Skeletal muscle tissue (tissue), 4 donors: Measurements from ENCODE around the gene ALDH1L1. TPM values are rescaled to one million over a fixed set of nuclear protein-coding genes. Genes with fewer than 3 reads are reported as not detected.
"Not testable (repeated sequence)": the region's sequence is repeated elsewhere in the genome, so short reads cannot be mapped to it uniquely, and the experiment has no call there.

Experiments
- H3K27ac ChIP-seq: one replicate; pipeline ENCODE4 v1.7.0; 2013; ENCODE audit warnings: mild to moderate bottlenecking, low read depth, low read length, inconsistent platforms
- H3K27me3 ChIP-seq, 3 donors: one replicate each; pipeline ENCODE4 v1.7.0; 2013; ENCODE audit warnings: low read length in 3 of 3; ENCODE audit not compliant: control insufficient read depth in 3 of 3, insufficient read depth in 3 of 3
- H3K36me3 ChIP-seq, 3 donors: one replicate each; pipeline ENCODE4 v1.7.0; 2013; ENCODE audit warnings: low read length in 3 of 3; ENCODE audit not compliant: control insufficient read depth in 3 of 3, insufficient read depth in 3 of 3
- H3K4me1 ChIP-seq, 3 donors: one replicate each; pipeline ENCODE4 v1.7.0; 2013; ENCODE audit warnings: low read length in 3 of 3, mild to moderate bottlenecking in 3 of 3; ENCODE audit not compliant: control insufficient read depth in 3 of 3, insufficient read depth in 3 of 3
- H3K4me3 ChIP-seq, 3 donors: one replicate each; pipeline ENCODE4 v1.7.0; 2013; ENCODE audit warnings: low read length in 3 of 3
- H3K9ac ChIP-seq, 3 donors: one replicate each; pipeline ENCODE4 v1.7.0; 2013; ENCODE audit warnings: low read length in 3 of 3, mild to moderate bottlenecking in 3 of 3, moderate library complexity in 2 of 3, low read depth in 1 of 3
- H3K9me3 ChIP-seq, 3 donors: one replicate each; pipeline ENCODE4 v1.7.0; 2013; ENCODE audit warnings: low read length in 3 of 3; ENCODE audit not compliant: control insufficient read depth in 3 of 3
- total RNA-seq: library from RNA; depleted of rRNA; stranded (reverse); fragments of >200 nt; gene quantifications from one replicate; pipeline ENCODE4 v1.2.3, GENCODE V29; 2014
- donor health status: Osteomylitis.

The ALDH1L1 gene
- total RNA-seq, 1 donor from 2014 or later: 2.6 TPM

DNA sequence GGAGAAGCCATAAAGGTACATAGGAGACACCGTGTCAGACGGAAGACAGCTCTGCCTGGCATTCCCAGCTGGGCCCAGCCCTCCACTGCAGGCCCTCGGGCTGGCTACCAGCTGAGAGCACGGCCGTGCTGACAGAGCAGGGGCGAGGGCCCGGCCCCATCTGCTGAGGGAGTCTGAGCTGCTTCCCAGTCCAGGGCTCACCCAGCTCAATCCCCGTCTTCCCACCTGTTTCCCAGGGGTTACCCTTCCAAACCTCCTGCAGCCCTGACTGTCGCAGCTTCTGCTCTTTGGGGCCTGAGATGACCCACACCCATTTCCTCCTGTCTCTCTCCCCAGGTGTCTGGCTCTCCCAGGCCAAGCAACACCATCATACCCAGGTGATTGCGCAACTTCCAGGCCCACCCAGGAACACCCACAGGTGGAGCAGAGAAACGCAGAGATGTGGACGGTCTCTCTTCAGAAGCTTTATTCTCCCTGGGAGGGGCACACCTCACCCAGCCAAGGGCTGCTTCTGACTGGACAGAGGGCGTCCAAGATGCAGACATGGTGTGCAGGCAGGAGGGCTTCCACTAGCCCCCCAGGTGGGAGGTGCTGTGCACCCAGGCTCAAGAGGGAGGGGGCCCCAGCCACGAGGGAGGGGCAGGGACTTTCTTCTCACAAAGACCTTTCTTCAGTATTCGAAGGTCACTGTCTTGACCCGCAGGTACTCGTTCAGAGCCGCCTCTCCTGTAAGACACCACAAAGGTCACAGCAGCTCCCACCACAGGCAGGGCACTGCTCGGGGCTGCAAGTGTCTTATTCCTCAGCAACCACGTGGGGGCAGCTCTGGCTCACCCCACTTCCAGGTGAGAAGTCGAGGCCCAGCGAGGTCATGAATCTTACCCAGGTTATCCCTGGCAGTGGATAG, 77.0 kb downstream of the ALDH1L1 start:
- Histone ChIP-seq H3K27me3 (no peaks in the 10 kb centered on the region), H3K9me3 (no peaks in the 10 kb centered on the region), H3K36me3 (peaks cover 3 to 14% (median 12%) of the 10 kb centered on the region in 3 donors), H3K4me1 (peaks cover 66 to 76% (median 74%) of the 10 kb centered on the region in 3 donors), H3K9ac (peak overlapping the region; percentile 45 to 80 (median 68)), H3K27ac (peak overlapping the region; percentile 87), H3K4me3 (peak overlapping the region in 1 of 3 donors; percentile 20)

GRCh38 chr3:126102530-126102951, 77.8 kb downstream of the ALDH1L1 start:
- H3K9ac ChIP-seq: peak overlapping the region; percentile 45 to 80 (median 68)
- peaks cover 2 to 10% (median 10%) of the 10 kb centered on the region in 3 donors for H3K36me3 ChIP-seq
- H3K27me3 ChIP-seq: no peaks in the 10 kb centered on the region
- peaks cover 71 to 83% (median 79%) of the 10 kb centered on the region in 3 donors for H3K4me1 ChIP-seq
- H3K9me3 ChIP-seq: no peaks in the 10 kb centered on the region
- peak overlapping the region; percentile 87 for H3K27ac ChIP-seq
- peak overlapping the region in 1 of 3 donors; percentile 42 for H3K4me3 ChIP-seq

GRCh38 chr3:126102011-126102410, 78.4 kb downstream of the ALDH1L1 start:
- Histone ChIP-seq H3K27ac (peak overlapping the region; percentile 87), H3K9me3 (no peaks in the 10 kb centered on the region), H3K4me1 (peaks cover 71 to 83% (median 79%) of the 10 kb centered on the region in 3 donors), H3K36me3 (peaks cover 2 to 8% (median 4%) of the 10 kb centered on the region in 3 donors), H3K4me3 (peak overlapping the region in 2 of 3 donors; percentile 6 to 42), H3K9ac (peak overlapping the region in 2 of 3 donors; percentile 45 to 80), H3K27me3 (no peaks in the 10 kb centered on the region)

GRCh38 chr3:126101521-126101982, 78.8 kb downstream of the ALDH1L1 start:
- Histone ChIP-seq H3K36me3 (peaks cover 2 to 6% (median 3%) of the 10 kb centered on the region in 3 donors), H3K27ac (peak overlapping the region; percentile 87), H3K9ac (peak overlapping the region in 2 of 3 donors; percentile 50 to 80), H3K9me3 (no peaks in the 10 kb centered on the region), H3K4me3 (peak overlapping the region in 2 of 3 donors; percentile 29 to 57), H3K4me1 (peaks cover 71 to 83% (median 79%) of the 10 kb centered on the region in 3 donors), H3K27me3 (no peaks in the 10 kb centered on the region)

DNA sequence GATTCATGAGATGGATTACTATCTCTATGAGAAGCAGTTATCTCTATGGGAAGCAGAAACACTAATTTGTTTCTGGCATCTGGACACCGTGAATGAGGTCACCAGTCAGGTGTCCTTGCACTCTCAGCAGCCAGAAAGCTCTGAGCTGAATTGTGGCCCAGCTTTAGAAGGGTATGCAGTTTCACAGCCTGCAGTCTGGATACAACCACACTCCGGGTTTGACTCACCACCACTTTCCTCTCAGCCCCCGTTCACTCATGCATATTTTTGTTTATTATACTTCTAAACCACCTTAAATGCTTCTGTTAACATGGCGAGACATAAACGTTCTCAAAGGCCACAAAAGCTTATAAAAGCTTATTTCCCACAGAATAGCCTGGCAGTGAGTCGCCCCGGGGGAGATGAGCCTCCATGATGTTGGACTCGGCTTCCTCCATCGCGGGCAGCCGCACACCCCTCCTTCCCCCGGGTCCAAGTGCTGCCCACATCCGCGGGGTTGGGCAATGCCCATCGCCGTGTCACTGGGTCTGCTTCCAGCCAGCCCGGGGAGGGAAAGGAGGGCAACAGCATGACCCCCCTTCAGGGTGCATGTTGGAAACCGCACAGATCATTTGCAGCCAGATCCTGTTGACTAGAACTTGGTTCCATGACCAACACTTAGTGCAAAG, 79.6 kb downstream of the ALDH1L1 start:
- Histone ChIP-seq H3K36me3 (peaks cover 2 to 6% (median 3%) of the 10 kb centered on the region in 3 donors), H3K4me1 (peaks cover 71 to 83% (median 73%) of the 10 kb centered on the region in 3 donors), H3K27me3 (no peaks in the 10 kb centered on the region), H3K9me3 (no peaks in the 10 kb centered on the region), H3K27ac (peak overlapping the region; percentile 87), H3K4me3 (peak overlapping the region; percentile 17 to 57 (median 42)), H3K9ac (peak overlapping the region; percentile 51 to 80 (median 60))

DNA sequence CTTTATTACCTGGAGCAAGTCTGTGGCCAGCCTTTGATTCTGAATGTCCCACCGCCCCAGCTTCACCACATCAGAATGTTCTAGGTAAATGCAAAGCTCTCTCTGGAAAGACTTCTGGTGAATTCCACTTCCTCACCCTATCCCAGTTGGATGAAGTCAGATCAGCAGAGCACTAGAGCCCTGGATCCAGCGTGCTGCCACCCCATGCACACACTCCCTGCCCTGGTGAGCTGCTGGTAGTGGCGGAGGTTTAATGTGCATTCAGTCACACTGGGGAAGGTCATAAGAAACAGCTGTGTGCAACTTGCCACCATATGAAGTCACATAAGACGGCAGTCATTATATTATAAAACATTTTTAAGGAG, 80.1 kb downstream of the ALDH1L1 start:
- Histone ChIP-seq H3K9me3 (no peaks in the 10 kb centered on the region), H3K4me3 (peak overlapping the region in 1 of 3 donors; percentile 17), H3K9ac (peak overlapping the region; percentile 51 to 80 (median 60)), H3K27ac (peak overlapping the region; percentile 87), H3K4me1 (peaks cover 68 to 77% (median 70%) of the 10 kb centered on the region in 3 donors), H3K36me3 (peaks cover 2 to 4% (median 3%) of the 10 kb centered on the region in 3 donors), H3K27me3 (no peaks in the 10 kb centered on the region)

DNA sequence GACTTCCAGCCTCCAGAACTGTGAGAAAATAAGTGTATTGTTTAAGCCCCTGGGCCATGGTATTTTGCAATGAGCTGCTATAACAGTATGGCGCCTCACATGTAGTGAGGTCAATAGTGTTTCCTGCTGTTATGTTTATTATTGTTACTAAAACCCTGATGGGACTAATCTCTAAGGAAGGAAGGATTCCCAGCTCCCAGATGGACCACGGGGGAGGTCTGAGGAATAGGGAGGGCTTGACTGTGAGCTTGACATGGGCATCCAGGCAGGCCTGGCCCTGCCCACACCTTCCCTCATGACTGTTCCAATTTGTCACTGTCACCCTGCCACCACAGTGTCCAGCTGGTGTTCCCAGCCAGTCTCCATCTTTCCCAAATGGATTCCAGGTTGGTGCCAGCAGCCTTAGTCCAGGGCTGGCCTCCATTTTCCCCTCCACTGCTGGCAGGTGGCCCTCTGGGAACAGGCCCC, 82.0 kb downstream of the ALDH1L1 start:
- H3K4me1 ChIP-seq: peaks cover 50 to 59% (median 53%) of the 10 kb centered on the region in 3 donors
- H3K27me3 ChIP-seq: no peaks in the 10 kb centered on the region
- peak overlapping the region in 1 of 3 donors; percentile 45 for H3K9ac ChIP-seq
- no peaks in the 10 kb centered on the region for H3K9me3 ChIP-seq
- peaks cover 0 to 2% (median 0%) of the 10 kb centered on the region in 3 donors for H3K36me3 ChIP-seq
- H3K4me3 ChIP-seq: no peak overlapping the region
- H3K27ac ChIP-seq: peak overlapping the region; percentile 87

- H3K4me3 ChIP-seq: no peak overlapping the region
- no peak overlapping the region for H3K9ac ChIP-seq
- no peaks in the 10 kb centered on the region for H3K27me3 ChIP-seq
- H3K4me1 ChIP-seq: peaks cover 44 to 53% (median 47%) of the 10 kb centered on the region in 3 donors
- H3K9me3 ChIP-seq: no peaks in the 10 kb centered on the region
- no peaks in the 10 kb centered on the region for H3K36me3 ChIP-seq
- H3K27ac ChIP-seq: peak overlapping the region; percentile 87
Measured at GRCh38 chr3:126097801-126098200, 82.6 kb downstream of the ALDH1L1 start.

GRCh38 chr3:126096274-126096673, 84.1 kb downstream of the ALDH1L1 start:
- not testable (repeated sequence) for H3K4me3 ChIP-seq, H3K27me3 ChIP-seq, H3K9ac ChIP-seq, H3K27ac ChIP-seq, H3K36me3 ChIP-seq, H3K9me3 ChIP-seq
- peaks cover 28 to 38% (median 32%) of the 10 kb centered on the region in 3 donors for H3K4me1 ChIP-seq
